HG02610 (cell line): ENCODE results near the gene CEP112.

ENCODE experiments used
- ATAC-seq: cut with Tn5 transposase; IDR thresholded peaks from one replicate; pipeline ENCODE4 v1.9.1; 2021; ENCODE audit warnings: mild to moderate bottlenecking, moderate library complexity; ENCODE audit not compliant: unreplicated experiment

The CEP112 gene

GRCh38 chr17:66000216-66000615, 191.7 kb downstream of the CEP112 start:
- ATAC-seq = no peak

GRCh38 chr17:65998675-65999074, 193.3 kb downstream of the CEP112 start:
- no peak for ATAC-seq

- no peak for ATAC-seq
Observed at GRCh38 chr17:65994679-65995078, 197.3 kb downstream of the CEP112 start.

- no peak for ATAC-seq
Observed at GRCh38 chr17:65994114-65994513, 197.8 kb downstream of the CEP112 start.

GRCh38 chr17:65990593-65990992, 201.3 kb downstream of the CEP112 start:
- ATAC-seq = no peak

GRCh38 chr17:65988451-65988850, 203.5 kb downstream of the CEP112 start:
- ATAC-seq = no peak

- no peak for ATAC-seq
Observed at GRCh38 chr17:65987988-65988387, 203.9 kb downstream of the CEP112 start.

GRCh38 chr17:65985571-65985970, 206.4 kb downstream of the CEP112 start:
- ATAC-seq = no peak

- no peak for ATAC-seq
Observed at GRCh38 chr17:65984299-65984698, 207.6 kb downstream of the CEP112 start.

GRCh38 chr17:65978871-65979270, 213.1 kb downstream of the CEP112 start:
- no peak for ATAC-seq

GRCh38 chr17:65977041-65977440, 214.9 kb downstream of the CEP112 start:
- no peak for ATAC-seq

- ATAC-seq = no peak
Observed at GRCh38 chr17:65975878-65976277, 216.1 kb downstream of the CEP112 start.

- no peak for ATAC-seq
Observed at GRCh38 chr17:65973237-65973636, 218.7 kb downstream of the CEP112 start.

- no peak for ATAC-seq
Observed at GRCh38 chr17:65967372-65967771, 224.6 kb downstream of the CEP112 start.

- ATAC-seq = no peak
Observed at GRCh38 chr17:65966072-65966695, 225.7 kb downstream of the CEP112 start.

- ATAC-seq = no peak
Observed at GRCh38 chr17:65963179-65963578, 228.8 kb downstream of the CEP112 start.

- ATAC-seq = no peak
Observed at GRCh38 chr17:65959630-65960029, 232.3 kb downstream of the CEP112 start.

- ATAC-seq = no peak
Observed at GRCh38 chr17:65956814-65957213, 235.1 kb downstream of the CEP112 start.

GRCh38 chr17:65954148-65954449, 237.8 kb downstream of the CEP112 start:
- no peak for ATAC-seq

- no peak for ATAC-seq
Observed at GRCh38 chr17:65953316-65954147, 238.4 kb downstream of the CEP112 start.

- ATAC-seq = no peak
Observed at GRCh38 chr17:65952586-65952985, 239.3 kb downstream of the CEP112 start.

GRCh38 chr17:65952015-65952414, 239.9 kb downstream of the CEP112 start:
- no peak for ATAC-seq

- ATAC-seq = no peak
Observed at GRCh38 chr17:65947831-65948230, 244.1 kb downstream of the CEP112 start.
